Brain microvascular endothelial cell (primary cell): ENCODE measurements around the gene GHRH.

Experiments
- DNase-seq: peaks from one replicate; pipeline ENCODE4 v3.0.0-alpha.2; 2020
- H3K27ac ChIP-seq: fragments of 250-450 bp; sonication (Bioruptor Pico); 2 replicates; pipeline ENCODE4 v1.5.1; 2020; ENCODE audit warnings: mild to moderate bottlenecking, moderate library complexity
- H3K27me3 ChIP-seq: fragments of 250-450 bp; sonication (Bioruptor Pico); replicated peaks from 2 replicates; pipeline ENCODE4 v1.5.1; 2020; ENCODE audit warnings: mild to moderate bottlenecking
- H3K36me3 ChIP-seq: fragments of 250-450 bp; sonication (Bioruptor Pico); replicated peaks from 2 replicates; pipeline ENCODE4 v1.5.1; 2020; ENCODE audit warnings: mild to moderate bottlenecking
- H3K4me3 ChIP-seq: 2 replicates; pipeline ENCODE4 v1.5.1; 2011; ENCODE audit warnings: low read depth, mild to moderate bottlenecking, control low read depth, low read length, moderate library complexity
- in situ Hi-C: cut with HindIII; loops from 2 replicates; pipeline ENCODE4 v1.10.0; 2017; ENCODE audit warnings: low sequenced_read_pairs, low pct_ligation_motif_present
- TF ChIP-seq, protein P1 (sequence below): IDR thresholded peaks from 2 replicates; pipeline ENCODE4 v1.5.1; 2011; ENCODE audit warnings: low read depth, mild to moderate bottlenecking, moderate library complexity, low read length, control low read depth, inconsistent platforms; ENCODE audit errors: missing control alignments

Gene GHRH

DNA sequence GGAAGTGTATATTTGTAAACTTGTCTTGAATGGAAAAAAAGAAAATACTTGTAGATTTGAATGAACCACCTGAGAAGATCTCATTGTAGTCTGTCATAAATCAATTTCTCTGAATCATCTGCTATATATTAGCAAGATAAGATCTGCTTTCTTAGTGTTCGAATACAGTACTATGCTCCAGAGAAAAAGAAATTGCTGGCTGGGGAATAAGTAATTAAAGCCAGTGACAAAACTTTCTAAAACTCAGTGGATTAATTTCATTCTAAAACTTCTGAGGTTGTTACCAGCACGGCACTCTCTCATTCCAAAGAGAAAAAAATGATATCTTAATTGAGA, 59.8 kb downstream of the GHRH start:
- no peak overlapping the region for H3K4me3 ChIP-seq
- peak overlapping the region; percentile 87 for H3K27ac ChIP-seq
- TF ChIP-seq, protein P1, sequence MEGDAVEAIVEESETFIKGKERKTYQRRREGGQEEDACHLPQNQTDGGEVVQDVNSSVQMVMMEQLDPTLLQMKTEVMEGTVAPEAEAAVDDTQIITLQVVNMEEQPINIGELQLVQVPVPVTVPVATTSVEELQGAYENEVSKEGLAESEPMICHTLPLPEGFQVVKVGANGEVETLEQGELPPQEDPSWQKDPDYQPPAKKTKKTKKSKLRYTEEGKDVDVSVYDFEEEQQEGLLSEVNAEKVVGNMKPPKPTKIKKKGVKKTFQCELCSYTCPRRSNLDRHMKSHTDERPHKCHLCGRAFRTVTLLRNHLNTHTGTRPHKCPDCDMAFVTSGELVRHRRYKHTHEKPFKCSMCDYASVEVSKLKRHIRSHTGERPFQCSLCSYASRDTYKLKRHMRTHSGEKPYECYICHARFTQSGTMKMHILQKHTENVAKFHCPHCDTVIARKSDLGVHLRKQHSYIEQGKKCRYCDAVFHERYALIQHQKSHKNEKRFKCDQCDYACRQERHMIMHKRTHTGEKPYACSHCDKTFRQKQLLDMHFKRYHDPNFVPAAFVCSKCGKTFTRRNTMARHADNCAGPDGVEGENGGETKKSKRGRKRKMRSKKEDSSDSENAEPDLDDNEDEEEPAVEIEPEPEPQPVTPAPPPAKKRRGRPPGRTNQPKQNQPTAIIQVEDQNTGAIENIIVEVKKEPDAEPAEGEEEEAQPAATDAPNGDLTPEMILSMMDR: no peak
- DNase-seq: no peak
- in situ Hi-C loops: no loop called here
- H3K27me3 ChIP-seq: no peaks in the 10 kb centered on the region
- peaks cover 49% of the 10 kb centered on the region for H3K36me3 ChIP-seq
